GM18870 (cell line): Measurements from ENCODE around the gene NEAT1.

Source experiments
- ATAC-seq: cut with Tn5 transposase; IDR thresholded peaks from one replicate; pipeline ENCODE4 v1.9.1; 2021; ENCODE audit warnings: moderate library complexity; ENCODE audit not compliant: unreplicated experiment

The NEAT1 gene

DNA sequence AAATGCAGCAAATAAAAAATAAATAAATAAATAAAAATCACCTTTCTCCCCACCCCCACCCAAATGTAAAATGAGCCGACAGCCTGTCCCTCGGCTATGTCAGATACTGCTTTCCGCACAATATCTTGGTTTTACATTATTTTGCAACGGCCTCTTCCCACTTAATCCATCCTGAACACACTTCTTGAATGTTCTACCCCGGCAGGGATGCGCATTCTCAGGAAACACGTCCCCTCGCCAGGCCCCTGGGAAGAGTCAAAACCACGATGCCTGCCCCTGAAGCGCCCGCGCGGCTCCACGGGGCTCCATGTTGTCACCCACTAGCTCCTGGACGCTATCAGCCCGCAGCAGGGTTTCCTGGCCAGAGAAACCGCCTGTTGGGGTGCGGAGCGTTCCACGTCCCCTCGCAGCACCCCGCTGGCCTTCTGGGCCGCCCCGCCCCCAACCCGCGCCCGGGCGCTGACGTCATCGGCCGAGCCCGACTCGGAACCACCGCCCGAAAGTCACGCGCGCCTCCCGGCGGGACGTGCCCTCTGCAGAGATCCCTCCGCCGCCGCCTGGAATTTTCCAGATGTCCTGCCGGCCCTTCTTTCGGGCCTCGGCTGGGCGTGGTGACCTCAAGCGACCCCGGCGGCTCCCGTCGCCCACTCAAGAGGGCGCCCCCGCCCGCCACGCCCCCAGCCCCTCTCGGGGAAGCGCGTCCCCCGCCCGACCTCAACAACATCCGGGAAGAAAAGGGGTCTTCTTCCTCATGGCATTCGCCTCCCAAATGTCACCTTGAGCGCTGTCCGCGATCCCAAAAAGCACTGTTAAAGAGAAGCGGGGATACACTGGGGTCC, 585 bp upstream of the NEAT1 start:
- no peak for ATAC-seq

- no peak for ATAC-seq
These were observed 1.1 kb downstream of the NEAT1 start for GRCh38 chr11:65423516-65424204.

- ATAC-seq = no peak
These were observed 1.9 kb downstream of the NEAT1 start for GRCh38 chr11:65424205-65425104.

GRCh38 chr11:65425105-65425970, 2.7 kb downstream of the NEAT1 start:
- ATAC-seq = no peak

- ATAC-seq = no peak
These were observed 3.6 kb downstream of the NEAT1 start for GRCh38 chr11:65425971-65426838.

GRCh38 chr11:65426839-65427690, 4.5 kb downstream of the NEAT1 start:
- no peak for ATAC-seq

DNA sequence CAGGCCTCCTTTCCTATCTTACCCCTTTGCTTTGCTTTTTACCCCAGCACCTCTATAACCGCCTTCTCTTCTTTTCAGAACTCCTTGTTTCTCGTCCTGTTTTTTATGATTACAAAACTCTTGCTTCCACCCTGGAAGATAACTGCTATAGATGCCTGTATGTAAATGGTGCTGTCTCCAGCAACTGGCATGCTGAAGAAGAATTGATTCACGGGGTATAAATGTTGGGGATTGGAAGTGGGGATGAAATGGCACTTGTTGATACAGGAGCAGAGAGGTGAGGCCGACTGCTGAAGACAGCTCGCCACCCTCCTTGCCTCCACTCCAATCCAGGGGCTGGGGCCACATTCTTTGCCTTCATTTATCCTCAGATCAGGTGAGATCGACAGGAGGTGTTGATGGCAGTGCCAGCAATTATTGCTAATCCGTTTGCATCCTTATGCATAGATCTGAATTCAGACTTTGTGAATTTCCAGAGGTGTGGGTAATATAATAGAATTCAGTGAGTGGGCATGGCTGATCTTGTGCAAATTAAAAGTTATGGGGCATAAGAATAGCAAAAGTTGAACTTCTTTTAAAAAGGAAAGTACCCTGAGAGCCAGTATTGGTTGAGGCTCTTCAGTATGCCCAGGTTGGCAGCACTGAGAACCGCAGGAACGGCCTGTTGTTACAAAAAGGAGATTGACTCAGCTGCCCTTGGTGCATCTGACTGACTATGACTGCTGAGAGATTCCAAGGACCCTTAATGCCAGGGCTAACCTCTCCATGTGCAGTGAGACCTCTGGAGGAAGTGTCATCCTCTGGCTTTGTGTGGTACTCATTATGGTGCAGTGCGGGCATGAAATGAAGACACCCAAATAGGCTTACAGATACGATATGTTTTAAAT, 5.3 kb downstream of the NEAT1 start:
- no peak for ATAC-seq

DNA sequence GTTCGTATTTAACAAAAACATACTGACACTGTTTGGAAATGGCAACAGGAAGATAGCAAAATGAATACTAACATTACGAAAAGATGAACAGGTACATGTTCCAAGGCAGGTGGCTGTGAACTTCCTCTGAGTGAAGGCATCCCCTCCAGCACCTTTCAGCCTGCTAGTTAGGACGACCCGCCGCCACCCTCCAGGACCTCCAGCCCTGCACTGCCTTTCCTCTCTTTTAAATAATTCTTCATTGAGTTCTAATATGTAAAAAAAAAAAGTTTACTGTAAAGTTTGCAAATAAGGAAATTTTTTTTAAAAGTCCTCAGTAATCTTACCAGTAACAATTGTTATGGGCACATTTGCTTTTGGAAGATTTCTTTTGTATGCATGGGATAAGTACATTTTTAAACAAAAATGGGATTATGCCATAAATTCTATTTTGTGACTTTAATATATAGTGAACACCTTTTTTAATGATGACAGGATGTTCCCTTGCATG, 6.0 kb downstream of the NEAT1 start:
- ATAC-seq = no peak

GRCh38 chr11:65429068-65429681, 6.6 kb downstream of the NEAT1 start:
- no peak for ATAC-seq

DNA sequence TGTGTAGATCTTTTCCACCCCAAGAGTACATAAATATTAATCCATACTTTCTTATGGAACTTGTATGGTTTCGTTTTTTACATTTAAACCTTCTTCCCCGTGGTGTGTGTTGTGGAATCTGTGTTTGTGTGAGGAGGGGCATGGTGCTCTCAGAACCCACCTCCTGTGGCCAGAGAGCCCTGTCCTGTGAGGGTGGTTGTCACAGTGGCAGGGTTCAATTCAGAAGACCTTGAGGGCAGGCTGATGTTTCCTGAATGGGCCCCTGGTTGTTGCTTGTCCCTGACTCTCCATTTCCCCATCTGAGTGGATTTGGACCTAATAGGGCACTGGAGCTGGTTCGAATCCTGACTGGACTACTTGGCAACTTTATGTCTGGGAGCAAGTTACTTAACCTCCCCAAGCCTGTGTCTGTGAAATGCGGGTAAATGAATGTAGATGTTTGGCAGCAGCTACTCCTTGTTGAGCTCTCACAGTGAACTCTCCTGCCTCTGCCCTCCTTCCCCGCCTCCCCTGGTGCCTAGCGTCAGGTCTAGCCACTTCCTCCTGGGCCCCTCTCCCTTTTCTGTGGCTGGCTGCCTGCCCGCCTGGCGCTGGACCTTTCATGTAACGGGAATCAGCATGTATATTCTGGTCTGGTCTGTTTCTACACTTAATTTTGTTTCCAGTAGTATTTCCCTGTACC, 7.3 kb downstream of the NEAT1 start:
- no peak for ATAC-seq

DNA sequence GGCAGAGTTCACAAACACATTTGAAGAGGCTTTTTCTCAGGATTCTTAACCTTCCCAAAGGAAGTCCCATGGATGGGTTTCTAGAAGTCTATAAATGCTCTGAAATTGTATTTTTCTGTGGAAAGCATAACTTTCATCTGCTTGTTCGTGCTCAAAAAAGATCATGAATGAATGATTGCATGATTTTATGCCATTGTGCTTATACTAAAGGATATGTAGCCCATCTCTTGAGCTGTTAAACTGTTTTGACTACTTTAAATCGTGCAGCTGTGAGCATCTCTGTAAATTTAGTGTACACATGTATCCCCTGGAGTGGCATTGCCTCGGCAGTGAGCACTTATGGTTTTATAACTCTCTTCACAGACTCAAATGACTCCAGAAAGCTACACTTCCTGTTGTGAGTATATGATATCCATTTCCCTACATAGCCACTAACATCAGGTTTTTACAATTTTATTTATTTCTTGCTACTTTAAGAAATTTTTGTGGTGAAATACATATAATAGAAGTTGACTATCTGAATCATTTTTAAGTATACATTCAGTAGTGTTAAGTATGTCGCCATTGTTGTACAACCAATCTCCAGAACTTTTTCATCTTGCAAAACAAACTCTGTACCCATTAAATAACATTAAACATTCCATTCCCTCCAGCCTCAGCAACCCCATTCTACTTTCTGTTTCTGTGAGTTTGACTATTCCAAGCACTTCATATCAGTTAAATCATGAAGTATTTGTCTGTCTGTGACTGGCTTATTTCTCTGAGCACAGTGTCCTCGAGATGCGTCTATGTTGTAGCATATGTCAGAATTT, 8.0 kb downstream of the NEAT1 start:
- ATAC-seq = no peak

GRCh38 chr11:65431451-65432099, 9.0 kb downstream of the NEAT1 start:
- no peak for ATAC-seq

DNA sequence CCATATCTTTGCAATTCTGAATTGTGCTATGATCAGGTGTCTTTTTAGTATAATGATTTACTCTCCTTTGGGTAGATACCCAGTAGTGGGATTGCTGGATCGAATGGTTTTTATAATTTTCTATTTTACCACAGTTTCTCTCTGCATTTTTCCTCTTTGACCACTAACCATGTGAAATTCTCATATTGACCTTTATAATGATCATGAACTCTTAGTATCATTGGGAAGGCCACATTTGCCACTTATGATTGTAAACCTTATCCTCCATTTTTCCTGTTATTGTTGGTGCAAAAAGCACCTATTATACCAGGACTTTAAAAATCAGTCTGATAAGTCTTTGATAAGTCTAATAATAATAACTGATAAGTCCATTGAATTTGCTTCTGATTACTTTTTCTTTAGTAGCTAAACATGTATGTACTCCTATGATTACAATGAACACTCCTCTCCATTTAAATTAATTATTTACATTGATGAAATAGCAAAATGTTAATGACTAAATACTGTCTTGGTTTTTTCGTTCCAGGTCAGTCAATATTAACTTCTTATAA, 9.6 kb downstream of the NEAT1 start:
- ATAC-seq = no peak

DNA sequence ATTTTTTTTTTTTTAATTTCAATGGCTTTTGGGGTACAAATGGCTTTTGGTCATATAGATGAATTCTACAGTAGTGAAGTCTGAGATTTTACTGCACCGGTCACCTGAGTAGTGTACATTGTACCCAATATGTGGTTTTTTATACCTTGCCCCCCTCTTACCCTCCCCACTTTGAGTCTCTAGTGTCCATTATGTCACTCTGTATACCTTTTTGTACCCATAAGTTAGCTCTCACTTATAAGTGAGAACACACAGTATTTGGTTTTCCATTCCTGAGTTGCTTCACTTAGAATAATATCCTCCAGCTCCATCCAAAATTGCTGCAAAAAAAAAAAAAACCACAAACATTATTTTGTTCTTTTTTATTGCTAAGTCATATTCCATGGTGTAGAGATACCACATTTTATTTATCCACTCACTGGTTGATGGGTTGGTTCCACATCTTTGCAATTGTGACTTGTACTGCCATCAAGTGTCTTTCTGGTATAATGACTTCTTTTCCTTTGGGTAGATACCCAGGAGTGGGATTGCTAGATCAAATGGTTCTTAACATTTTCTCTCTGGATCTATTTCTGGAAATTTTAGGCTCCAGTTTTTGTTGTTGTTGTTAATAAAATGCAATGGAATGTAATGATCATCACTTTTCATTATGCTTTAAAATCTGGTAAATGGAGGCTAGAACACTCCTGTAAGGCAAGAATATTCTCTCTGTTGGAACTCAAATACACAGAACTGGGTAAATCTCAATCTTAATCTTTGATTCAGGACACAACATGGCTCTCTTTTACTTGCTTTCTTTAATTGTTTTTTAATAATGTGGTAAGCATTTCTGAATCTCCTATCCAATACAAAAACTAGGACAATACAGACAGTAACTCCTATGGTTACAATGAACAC, 10.3 kb downstream of the NEAT1 start:
- ATAC-seq = no peak
